SK-N-MC (cell line): ENCODE results near the gene MACROD2.

Experiments used
- EZH2 ChIP-seq: fragments of 200-600 bp; sonication (generic); IDR thresholded peaks from one replicate; pipeline ENCODE4 v1.6.1; 2017; ENCODE audit warnings: antibody characterized with exemption
- FOXP2 ChIP-seq: optimal IDR thresholded peaks from 2 replicates; pipeline ENCODE3; 2011; ENCODE audit warnings: mild to moderate bottlenecking, moderate library complexity; ENCODE audit not compliant: insufficient read depth; ENCODE audit errors: extremely low read length, control extremely low read depth
- POLR2AphosphoS5 ChIP-seq: IDR thresholded peaks from 2 replicates; pipeline ENCODE4 v1.6.1; 2012; ENCODE audit warnings: mild to moderate bottlenecking, low read depth, low read length, borderline replicate concordance

DNA sequence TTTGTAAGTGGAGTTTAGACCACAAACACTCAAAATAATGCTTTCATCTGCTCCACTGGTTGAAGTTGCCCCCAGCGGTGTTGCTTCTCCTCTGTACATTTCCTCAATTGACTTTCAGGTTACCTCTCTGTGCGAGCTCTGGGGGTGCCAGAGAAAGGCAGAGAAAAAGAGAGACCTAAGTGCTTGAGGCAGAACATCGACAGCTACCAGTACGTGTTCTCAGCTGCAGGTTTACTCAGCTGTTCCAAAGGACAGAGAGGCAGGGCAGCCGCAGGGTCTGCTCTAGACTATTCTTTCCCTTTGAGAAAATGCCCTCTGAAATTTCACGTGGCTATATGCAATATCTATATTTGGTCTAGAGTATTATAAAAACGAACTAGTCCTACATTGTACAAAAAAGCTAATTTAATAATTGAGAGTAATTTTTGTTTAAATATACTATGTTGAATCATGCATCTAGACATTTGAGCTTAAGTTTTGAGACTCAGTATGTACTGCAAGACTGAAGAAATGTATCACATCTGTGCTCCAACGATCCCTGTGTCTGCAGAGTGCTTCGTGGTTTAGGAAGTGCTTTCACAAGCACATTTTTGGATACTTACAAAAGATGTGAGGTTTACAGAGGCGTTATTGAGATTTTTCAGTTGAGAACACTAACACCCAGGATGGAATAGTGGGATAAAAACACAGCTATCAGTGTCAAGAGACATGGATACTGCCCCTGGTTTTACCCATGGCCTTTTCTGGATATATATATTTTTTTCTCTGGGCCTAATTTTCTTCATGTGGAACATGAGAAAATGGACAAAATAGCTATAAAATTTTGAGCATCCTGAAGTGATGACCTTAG, 795.7 kb downstream of the MACROD2 start:
- no peak for TF ChIP-seq POLR2AphosphoS5
- no peak for TF ChIP-seq EZH2
- TF ChIP-seq FOXP2: no peak
